NCI-H510A treated with DMSO at 0.1 percent for 48 hours (cell line): ENCODE results near the gene TUBB6.

ENCODE experiments used
- DNase-seq: peaks from one replicate; lab custom pipeline; 2025; lab: John Stamatoyannopoulos, UW

The TUBB6 gene

GRCh38 chr18:12314591-12315305 is 6.7 kb downstream of the TUBB6 start:
- no peak for DNase-seq

GRCh38 chr18:12315490-12315889 is 7.4 kb downstream of the TUBB6 start:
- DNase-seq: no peak

- no peak for DNase-seq
Observed at GRCh38 chr18:12315911-12316310, 7.9 kb downstream of the TUBB6 start.

GRCh38 chr18:12317664-12318333 is 9.8 kb downstream of the TUBB6 start:
- DNase-seq: no peak

GRCh38 chr18:12318334-12318697 is 10.3 kb downstream of the TUBB6 start:
- DNase-seq: no peak

DNA sequence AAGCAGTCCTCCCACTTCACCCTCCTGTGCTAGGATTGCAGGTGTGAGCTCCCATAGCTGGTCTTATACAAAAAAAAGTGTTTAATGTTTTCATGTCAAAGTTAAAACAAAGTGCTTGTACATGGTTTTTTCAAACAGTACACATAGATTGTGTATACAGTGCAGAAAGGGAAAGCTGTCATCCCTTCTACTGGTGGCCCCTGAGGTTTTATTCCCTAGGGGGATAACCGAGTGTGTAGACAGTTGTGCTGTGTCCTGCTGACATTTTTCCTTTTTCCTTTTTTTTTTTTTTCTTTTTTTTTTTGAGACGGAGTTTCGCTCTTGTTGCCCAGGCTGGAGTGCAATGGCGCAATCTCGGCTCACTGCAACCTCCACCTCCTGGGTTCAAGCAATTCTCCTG is 10.8 kb downstream of the TUBB6 start:
- DNase-seq: no peak

GRCh38 chr18:12321333-12321732 is 13.3 kb downstream of the TUBB6 start:
- no peak for DNase-seq

DNA sequence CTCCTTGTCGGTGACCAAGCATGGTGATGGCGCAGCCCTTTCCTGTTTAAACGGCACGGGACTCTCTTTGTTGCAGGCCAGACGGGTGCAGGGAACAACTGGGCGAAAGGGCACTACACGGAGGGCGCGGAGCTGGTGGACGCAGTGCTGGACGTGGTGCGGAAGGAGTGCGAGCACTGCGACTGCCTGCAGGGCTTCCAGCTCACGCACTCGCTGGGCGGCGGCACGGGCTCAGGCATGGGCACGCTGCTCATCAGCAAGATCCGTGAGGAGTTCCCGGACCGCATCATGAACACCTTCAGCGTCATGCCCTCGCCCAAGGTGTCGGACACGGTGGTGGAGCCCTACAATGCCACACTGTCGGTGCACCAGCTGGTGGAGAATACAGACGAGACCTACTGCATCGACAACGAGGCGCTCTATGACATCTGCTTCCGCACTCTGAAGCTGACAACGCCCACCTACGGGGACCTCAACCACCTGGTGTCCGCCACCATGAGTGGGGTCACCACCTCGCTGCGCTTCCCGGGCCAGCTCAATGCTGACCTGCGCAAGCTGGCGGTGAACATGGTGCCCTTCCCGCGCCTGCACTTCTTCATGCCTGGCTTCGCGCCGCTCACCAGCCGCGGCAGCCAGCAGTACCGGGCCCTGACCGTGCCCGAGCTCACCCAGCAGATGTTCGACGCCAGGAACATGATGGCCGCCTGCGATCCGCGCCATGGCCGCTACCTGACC is 17.1 kb downstream of the TUBB6 start:
- DNase-seq: no peak

DNA sequence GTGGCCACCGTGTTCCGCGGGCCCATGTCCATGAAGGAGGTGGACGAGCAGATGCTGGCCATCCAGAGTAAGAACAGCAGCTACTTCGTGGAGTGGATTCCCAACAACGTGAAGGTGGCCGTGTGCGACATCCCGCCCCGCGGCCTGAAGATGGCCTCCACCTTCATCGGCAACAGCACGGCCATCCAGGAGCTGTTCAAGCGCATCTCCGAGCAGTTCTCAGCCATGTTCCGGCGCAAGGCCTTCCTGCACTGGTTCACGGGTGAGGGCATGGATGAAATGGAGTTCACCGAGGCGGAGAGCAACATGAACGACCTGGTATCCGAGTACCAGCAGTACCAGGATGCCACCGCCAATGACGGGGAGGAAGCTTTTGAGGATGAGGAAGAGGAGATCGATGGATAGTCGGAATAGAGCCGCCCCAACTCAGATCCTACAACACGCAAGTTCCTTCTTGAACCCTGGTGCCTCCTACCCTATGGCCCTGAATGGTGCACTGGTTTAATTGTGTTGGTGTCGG is 17.7 kb downstream of the TUBB6 start:
- DNase-seq: no peak

DNA sequence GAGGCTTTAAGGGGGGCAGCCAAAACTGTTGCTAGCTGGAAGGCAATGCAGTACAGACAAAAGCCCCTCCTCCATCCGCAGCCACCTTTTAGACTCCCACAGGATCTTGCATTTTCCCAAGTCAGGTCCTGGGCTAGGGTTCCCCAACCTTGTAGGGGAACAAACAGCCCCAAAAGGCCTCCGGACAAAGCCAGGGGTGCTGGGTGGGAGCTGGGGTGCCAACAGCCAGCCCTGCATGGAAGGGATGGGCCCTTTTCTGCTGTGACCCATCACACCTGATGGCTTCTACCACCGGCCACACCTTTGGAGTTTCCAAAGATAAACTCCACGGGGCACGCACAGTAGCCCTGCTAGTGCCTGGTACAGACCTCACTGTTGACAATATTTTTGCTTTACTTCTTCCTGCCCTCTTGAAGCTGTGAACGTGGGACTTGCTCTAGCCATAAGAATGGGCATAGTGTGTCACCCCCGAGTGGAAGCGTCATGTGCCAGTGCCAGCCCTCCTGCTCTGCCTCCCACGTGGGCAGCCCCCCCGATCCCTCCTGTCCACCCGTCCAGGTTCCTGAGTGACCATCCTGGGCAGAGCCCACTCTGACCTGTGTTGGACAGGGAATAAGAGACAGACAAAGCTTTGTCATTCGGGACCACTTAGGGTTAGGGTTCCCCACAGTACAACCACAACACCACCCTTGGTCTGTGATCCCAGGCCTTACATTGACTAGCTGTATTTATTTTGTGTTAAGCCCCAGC is 18.8 kb downstream of the TUBB6 start:
- DNase-seq: no peak

- peak; percentile 31 for DNase-seq
Observed at GRCh38 chr18:12327510-12328178, 19.6 kb downstream of the TUBB6 start.

DNA sequence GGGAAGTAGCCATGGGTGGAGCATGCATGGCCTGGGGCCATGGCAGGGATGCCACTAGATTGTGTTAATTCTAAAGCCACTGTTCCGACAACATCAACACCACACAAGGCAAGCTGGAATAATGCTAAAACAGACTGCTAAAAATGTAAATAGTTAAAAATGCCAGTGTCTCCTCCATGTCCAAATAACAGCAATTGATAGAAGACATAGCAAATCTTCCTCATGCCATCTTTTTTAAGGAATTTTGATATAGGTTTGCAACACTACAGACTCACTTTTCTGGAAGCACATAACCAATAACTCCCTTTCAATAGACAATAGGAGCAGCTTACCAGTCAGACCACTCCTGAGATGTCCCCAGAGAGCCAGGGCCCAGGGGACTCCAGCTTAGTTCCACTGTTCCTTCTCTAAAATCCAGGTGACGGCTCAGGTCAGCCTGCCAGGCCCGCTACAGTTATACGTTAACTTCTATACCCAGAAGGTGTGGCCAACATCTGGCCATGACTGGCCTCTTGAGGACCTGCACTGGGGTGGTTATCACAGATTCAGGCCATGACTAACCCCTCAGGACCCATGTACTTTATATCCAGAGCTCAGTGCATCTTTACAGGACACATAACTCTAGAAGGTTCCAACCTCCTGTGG is 20.3 kb downstream of the TUBB6 start:
- DNase-seq: no peak

GRCh38 chr18:12329125-12329698 is 21.2 kb downstream of the TUBB6 start:
- no peak for DNase-seq

DNA sequence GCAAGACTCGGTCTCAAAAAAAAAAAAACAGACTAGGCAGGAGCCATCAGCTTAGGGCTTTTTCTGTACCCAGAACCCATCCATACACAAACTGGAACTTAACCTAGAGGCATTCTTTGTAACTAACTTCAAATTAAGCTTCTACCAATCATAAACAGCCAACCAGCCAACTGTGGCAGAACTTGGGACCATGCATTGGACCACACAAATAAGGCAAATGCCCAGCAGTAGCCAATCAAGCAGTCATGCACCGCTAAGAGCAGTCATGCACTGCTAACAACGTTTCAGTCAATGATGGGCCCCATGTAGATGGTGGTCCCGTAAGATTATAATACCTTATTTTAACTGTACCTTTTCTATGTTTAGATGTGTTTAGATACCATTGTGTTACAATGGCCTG is 22.7 kb downstream of the TUBB6 start:
- no peak for DNase-seq

GRCh38 chr18:12333506-12334290 is 25.7 kb downstream of the TUBB6 start:
- DNase-seq: no peak

- DNase-seq: no peak
Observed at GRCh38 chr18:12334366-12334808, 26.3 kb downstream of the TUBB6 start.

GRCh38 chr18:12334863-12335262 is 26.8 kb downstream of the TUBB6 start:
- DNase-seq: no peak

DNA sequence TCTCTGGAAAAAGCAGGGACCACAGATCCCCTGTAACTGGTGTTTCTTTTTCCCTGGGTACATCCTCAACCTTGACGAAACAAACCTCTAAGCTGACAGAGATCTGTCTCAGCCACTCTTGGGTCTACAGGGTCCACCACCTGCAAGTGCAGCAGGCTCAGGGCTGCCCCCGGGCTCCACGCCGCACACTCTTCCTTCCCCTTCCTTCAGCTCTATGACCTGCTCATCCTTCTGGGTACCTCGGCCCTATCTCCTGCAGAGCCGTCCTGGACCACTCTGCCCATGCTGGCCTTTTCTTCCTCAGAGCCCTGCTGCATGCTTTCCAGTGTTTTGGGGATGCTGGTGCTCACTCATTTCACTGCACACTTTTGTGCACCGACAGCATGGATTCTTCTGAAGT is 27.5 kb downstream of the TUBB6 start:
- no peak for DNase-seq

- DNase-seq: no peak
Observed at GRCh38 chr18:12336171-12336613, 28.2 kb downstream of the TUBB6 start.

GRCh38 chr18:12336887-12337286 is 28.8 kb downstream of the TUBB6 start:
- peak; percentile 20 for DNase-seq
